ENCODE measurements around the gene TANGO2. TPM values are rescaled to one million over a fixed set of nuclear protein-coding genes. Genes with fewer than 3 reads are reported as not detected.
A peak's percentile ranks its signal among the peaks of the same experiment; 100 is the strongest.

TANGO2 gene
- total and polyA plus RNA-seq, 9 of the 15 experiments (the other 6 are each of a cell fraction or from before 2014, with no cell fraction given), result 15.5 to 94.9 (median 70.1) TPM

DNA sequence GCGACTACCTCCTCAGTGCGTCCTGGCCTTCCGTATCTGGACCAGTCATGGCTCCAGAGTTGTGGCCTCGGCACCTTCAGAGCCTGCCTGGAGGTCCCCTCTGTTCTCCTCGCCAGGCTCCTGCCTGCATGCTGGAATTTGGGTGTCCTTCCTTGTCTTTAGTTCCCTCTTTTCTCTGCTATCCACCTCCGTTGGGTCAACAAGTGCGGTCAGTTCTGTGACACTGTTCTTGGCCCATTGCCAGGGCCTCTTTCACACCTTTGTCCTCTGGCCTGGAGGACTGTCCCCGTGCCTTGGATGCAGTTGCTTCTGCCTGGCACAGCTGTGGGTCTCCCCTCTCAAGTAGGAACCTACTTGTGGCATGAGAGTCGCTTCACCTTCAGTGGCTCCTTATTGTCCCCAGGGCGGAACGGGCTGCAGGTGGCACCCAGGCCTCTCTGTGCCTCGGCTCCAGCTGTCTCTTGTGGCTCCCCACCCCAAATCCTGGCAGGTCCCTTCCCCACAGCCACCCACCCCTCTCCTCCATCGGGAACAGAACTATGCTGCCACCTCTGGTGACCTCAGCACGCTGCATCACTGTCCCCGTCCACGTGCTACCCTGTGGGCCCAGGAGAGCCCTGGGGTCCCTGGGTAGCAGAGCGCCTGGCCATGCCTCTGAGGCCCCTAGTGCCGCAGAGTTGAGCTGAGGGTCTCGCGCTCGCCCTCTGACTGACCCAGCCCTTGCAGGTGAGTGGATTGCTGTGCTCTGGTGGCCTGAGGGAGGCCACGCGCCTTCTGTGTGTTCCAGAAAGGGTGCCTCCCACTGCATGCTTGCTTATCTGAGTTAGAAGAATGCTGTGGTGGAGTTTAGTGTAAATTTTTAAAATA lies 63.9 kb downstream of the TANGO2 start (continued):
- TF ChIP-seq BCLAF1 (IDR thresholded peaks at IDR 0.05; ENCODE audit: borderline replicate concordance in 1 of 2, control insufficient read depth in 1 of 2, low read depth in 2 of 2, low read length in 1 of 2) (no peak), KLF13 (tag; IDR thresholded peaks at IDR 0.05; ENCODE audit: borderline replicate concordance, low read depth) (peak; percentile 74; the same call in 1 of the 2 replicates), ZNF444 (CRISPR knock-in tag; IDR thresholded peaks at IDR 0.05) (peak; percentile 49; the same call in 1 of the 2 replicates), HNRNPUL1 (IDR thresholded peaks at IDR 0.05; ENCODE audit: low read length) (peak; percentile 87; the same call in 1 of the 2 replicates), NONO (IDR thresholded peaks at IDR 0.05; ENCODE audit: low read depth in 2 of 2, low read length in 1 of 2) (no peak), NR2F6 (CRISPR knock-in tag; IDR thresholded peaks at IDR 0.05) (peak; percentile 68; the same call in 1 of the 2 replicates), ESRRB (CRISPR knock-in tag; IDR thresholded peaks at IDR 0.05; ENCODE audit: borderline replicate concordance) (no peak), ZNF644 (tag; IDR thresholded peaks at IDR 0.05; ENCODE audit: low read depth) (no peak), ZNF316 (IDR thresholded peaks at IDR 0.05) (no peak), ZNF584 (CRISPR knock-in tag; IDR thresholded peaks at IDR 0.05; ENCODE audit: low read depth) (no peak), ATF3 (IDR thresholded peaks at IDR 0.05) (no peak), ATF3 (CRISPR knock-in tag; conservative IDR thresholded peaks at IDR 0.05) (peak; percentile 90), CHD2 (IDR thresholded peaks at IDR 0.05; ENCODE audit: low read depth, low read length) (peak; percentile 40; the same call in 1 of the 2 replicates), RBM14 (IDR thresholded peaks at IDR 0.05; ENCODE audit: borderline replicate concordance, insufficient read depth, low read depth, low read length) (0 out of 2 replicates have a peak, but pooled peaks have one; percentile 68), RBBP5 (IDR thresholded peaks at IDR 0.05; ENCODE audit: borderline replicate concordance, insufficient read depth, low read length, poor library complexity, severe bottlenecking) (peak; percentile 16), KDM5B (IDR thresholded peaks at IDR 0.05; ENCODE audit: insufficient replicate concordance, low read depth, low read length) (peak; percentile 27), STAG1 (CRISPR knock-in tag; IDR thresholded peaks at IDR 0.05; ENCODE audit: borderline replicate concordance) (no peak), ZNF830 (CRISPR knock-in tag; IDR thresholded peaks at IDR 0.05) (0 out of 2 replicates have a peak, but pooled peaks have one; percentile 51), SMARCB1 (IDR thresholded peaks at IDR 0.05; ENCODE audit: insufficient read length, low read depth) (no peak)
- TF ChIP-seq, protein P1, sequence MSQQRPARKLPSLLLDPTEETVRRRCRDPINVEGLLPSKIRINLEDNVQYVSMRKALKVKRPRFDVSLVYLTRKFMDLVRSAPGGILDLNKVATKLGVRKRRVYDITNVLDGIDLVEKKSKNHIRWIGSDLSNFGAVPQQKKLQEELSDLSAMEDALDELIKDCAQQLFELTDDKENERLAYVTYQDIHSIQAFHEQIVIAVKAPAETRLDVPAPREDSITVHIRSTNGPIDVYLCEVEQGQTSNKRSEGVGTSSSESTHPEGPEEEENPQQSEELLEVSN (IDR thresholded peaks at IDR 0.05; ENCODE audit: borderline replicate concordance in 1 of 2, extremely low read depth in 1 of 2, insufficient read depth in 1 of 2, insufficient read length in 1 of 2, low read depth in 1 of 2, low read length in 1 of 2, poor library complexity in 1 of 2, severe bottlenecking in 1 of 2), result peak; percentile 94 to 97

All from K562 (cell line).